Ureter (tissue), 1 donor: Measurements from ENCODE around the gene KLK11. TPM values are rescaled to one million over a fixed set of nuclear protein-coding genes. Genes with fewer than 3 reads are reported as not detected.
A peak's percentile ranks its signal among the peaks of the same experiment; 100 is the strongest.

Source experiments
- DNase-seq: peaks from one replicate; pipeline ENCODE4 v3.0.0-alpha.2; 2020; ENCODE audit warnings: low spot score
- total RNA-seq: library from RNA; stranded (reverse); gene quantifications from one replicate; pipeline ENCODE4 v1.2.4, GENCODE V29; 2023
- donor health status: DM: yes; HTN: yes; CAD: no.

The KLK11 gene
- total RNA-seq, 1 donor from 2014 or later: 1.0 TPM

GRCh38 chr19:51027873-51028272 is 1.5 kb upstream of the KLK11 start:
- no peak for DNase-seq

- DNase-seq: no peak
Observed at GRCh38 chr19:51027126-51027806, 850 bp upstream of the KLK11 start.

GRCh38 chr19:51025809-51026553 is 435 bp downstream of the KLK11 start:
- DNase-seq: no peak

- DNase-seq: no peak
Observed at GRCh38 chr19:51025401-51025800, 1.0 kb downstream of the KLK11 start.

GRCh38 chr19:51024924-51025323 is 1.5 kb downstream of the KLK11 start:
- DNase-seq: no peak

GRCh38 chr19:51023946-51024345 is 2.5 kb downstream of the KLK11 start:
- no peak for DNase-seq

GRCh38 chr19:51022526-51022925 is 3.9 kb downstream of the KLK11 start:
- DNase-seq: no peak

GRCh38 chr19:51020988-51021651 is 5.3 kb downstream of the KLK11 start:
- DNase-seq: no peak

GRCh38 chr19:51019544-51019925 is 6.9 kb downstream of the KLK11 start, which contains the start of gene KLK10:
TSS of gene KLK10 (minus strand) at chr19:51019709. CDS start at chr19:51019130, 579 bp downstream.
- no peak for DNase-seq

- DNase-seq: no peak
Observed at GRCh38 chr19:51018745-51019543, 7.5 kb downstream of the KLK11 start.

- DNase-seq: peak; percentile 69
Observed at GRCh38 chr19:51016798-51017683, 9.4 kb downstream of the KLK11 start.

- DNase-seq: no peak
Observed at GRCh38 chr19:51015691-51016267, 10.6 kb downstream of the KLK11 start.

GRCh38 chr19:51014242-51014641 is 12.2 kb downstream of the KLK11 start:
- no peak for DNase-seq

- DNase-seq: no peak
Observed at GRCh38 chr19:51012661-51013190, 13.7 kb downstream of the KLK11 start.

- DNase-seq: no peak
Observed at GRCh38 chr19:51010066-51010795, 16.2 kb downstream of the KLK11 start.

GRCh38 chr19:51009061-51009891 is 17.1 kb downstream of the KLK11 start:
- DNase-seq: no peak

GRCh38 chr19:51007488-51007887 is 18.9 kb downstream of the KLK11 start:
- DNase-seq: no peak

GRCh38 chr19:51006406-51006805 is 20.0 kb downstream of the KLK11 start:
- DNase-seq: no peak

- DNase-seq: no peak
Observed at GRCh38 chr19:51005248-51005647, 21.2 kb downstream of the KLK11 start.
